Glutamatergic neuron (in vitro differentiated cells): Measurements from ENCODE around the gene NIFK. TPM values are rescaled to one million over a fixed set of nuclear protein-coding genes. Genes with fewer than 3 reads are reported as not detected.

Source experiments
- DNase-seq: peaks from one replicate; pipeline ENCODE4 v3.0.0; 2022
- H3K27ac Mint-ChIP-seq: one replicate; pipeline ENCODE4 v1.8.0; 2020; ENCODE audit warnings: mild to moderate bottlenecking, mixed read lengths, inconsistent platforms; ENCODE audit not compliant: unreplicated experiment
- H3K27me3 Mint-ChIP-seq: one replicate; pipeline ENCODE4 v1.8.0; 2020; ENCODE audit warnings: mild to moderate bottlenecking, moderate library complexity, mixed read lengths, inconsistent platforms; ENCODE audit not compliant: unreplicated experiment
- H3K36me3 Mint-ChIP-seq: one replicate; pipeline ENCODE4 v1.8.0; 2020; ENCODE audit warnings: mild to moderate bottlenecking, mixed read lengths, inconsistent platforms; ENCODE audit not compliant: unreplicated experiment
- H3K4me1 Mint-ChIP-seq: one replicate; pipeline ENCODE4 v1.8.0; 2020; ENCODE audit warnings: mild to moderate bottlenecking, low read depth, mixed read lengths, inconsistent platforms; ENCODE audit not compliant: unreplicated experiment
- H3K4me3 Mint-ChIP-seq: one replicate; pipeline ENCODE4 v1.8.0; 2020; ENCODE audit warnings: mild to moderate bottlenecking, mixed read lengths, inconsistent platforms; ENCODE audit not compliant: unreplicated experiment
- H3K9me3 Mint-ChIP-seq: one replicate; pipeline ENCODE4 v1.8.0; 2020; ENCODE audit warnings: mild to moderate bottlenecking, moderate library complexity, mixed read lengths, inconsistent platforms; ENCODE audit not compliant: unreplicated experiment
- total RNA-seq: library from RNA; stranded (reverse); fragmentation: NEBNext Ultra II Directional; extraction: Animal tissue kit (Norgen Biotek cat#: 25700); gene quantifications from one replicate; pipeline ENCODE4 v1.2.1, GENCODE V29; 2021; ENCODE audit not compliant: unreplicated experiment
- TF ChIP-seq, protein P1 (sequence below): fragments of 200-600 bp; sonication (generic); IDR thresholded peaks from one replicate; pipeline ENCODE4 v1.5.0; 2021; ENCODE audit not compliant: partially characterized antibody, unreplicated experiment

NIFK gene
- total RNA-seq, 1 donor from 2014 or later, result 38.5 TPM

- Mint-ChIP-seq H3K4me3 (no peak overlapping the region), H3K36me3 (peaks cover 32% of the 10 kb centered on the region), H3K9me3 (peaks cover 10% of the 10 kb centered on the region), H3K27ac (no peak overlapping the region), H3K27me3 (no peaks in the 10 kb centered on the region), H3K4me1 (no peaks in the 10 kb centered on the region)
- no peak for DNase-seq
- TF ChIP-seq, protein P1, sequence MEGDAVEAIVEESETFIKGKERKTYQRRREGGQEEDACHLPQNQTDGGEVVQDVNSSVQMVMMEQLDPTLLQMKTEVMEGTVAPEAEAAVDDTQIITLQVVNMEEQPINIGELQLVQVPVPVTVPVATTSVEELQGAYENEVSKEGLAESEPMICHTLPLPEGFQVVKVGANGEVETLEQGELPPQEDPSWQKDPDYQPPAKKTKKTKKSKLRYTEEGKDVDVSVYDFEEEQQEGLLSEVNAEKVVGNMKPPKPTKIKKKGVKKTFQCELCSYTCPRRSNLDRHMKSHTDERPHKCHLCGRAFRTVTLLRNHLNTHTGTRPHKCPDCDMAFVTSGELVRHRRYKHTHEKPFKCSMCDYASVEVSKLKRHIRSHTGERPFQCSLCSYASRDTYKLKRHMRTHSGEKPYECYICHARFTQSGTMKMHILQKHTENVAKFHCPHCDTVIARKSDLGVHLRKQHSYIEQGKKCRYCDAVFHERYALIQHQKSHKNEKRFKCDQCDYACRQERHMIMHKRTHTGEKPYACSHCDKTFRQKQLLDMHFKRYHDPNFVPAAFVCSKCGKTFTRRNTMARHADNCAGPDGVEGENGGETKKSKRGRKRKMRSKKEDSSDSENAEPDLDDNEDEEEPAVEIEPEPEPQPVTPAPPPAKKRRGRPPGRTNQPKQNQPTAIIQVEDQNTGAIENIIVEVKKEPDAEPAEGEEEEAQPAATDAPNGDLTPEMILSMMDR, result no peak
Observed at GRCh38 chr2:121682396-121683298, 54.0 kb downstream of the NIFK start.

DNA sequence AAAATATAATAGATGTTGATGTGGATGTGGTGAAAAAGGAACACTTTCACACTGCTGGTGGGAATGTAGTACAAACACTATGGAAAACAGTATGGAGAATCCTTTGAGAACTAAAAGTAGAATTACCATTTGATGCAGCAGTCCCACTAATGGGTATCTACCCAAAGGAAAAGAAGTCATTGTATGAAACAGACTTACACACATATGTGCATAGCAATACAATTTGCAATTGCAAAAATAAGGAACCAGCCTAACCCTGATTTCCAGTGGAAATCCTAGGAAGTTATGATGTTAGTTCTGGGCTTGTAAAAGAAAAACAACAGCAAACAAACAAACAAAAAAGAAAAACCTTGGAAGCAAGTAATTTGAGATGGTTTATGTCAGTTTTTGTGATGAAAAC lies 58.8 kb downstream of the NIFK start:
- H3K9me3 Mint-ChIP-seq, result peaks cover 8% of the 10 kb centered on the region
- H3K4me1 Mint-ChIP-seq, result no peaks in the 10 kb centered on the region
- DNase-seq, result no peak
- H3K36me3 Mint-ChIP-seq, result peaks cover 18% of the 10 kb centered on the region
- TF ChIP-seq, protein P1, result no peak
- no peak overlapping the region for H3K27ac Mint-ChIP-seq
- H3K27me3 Mint-ChIP-seq, result no peaks in the 10 kb centered on the region
- no peak overlapping the region for H3K4me3 Mint-ChIP-seq

Other genes starting within 250 kb of the NIFK start
- not detected for gene RNU4ATAC, start 206.0 kb downstream of the NIFK start, total RNA-seq
- 163 TPM for gene CLASP1, start 87.4 kb downstream of the NIFK start, total RNA-seq
- gene TSN, start 18.8 kb upstream of the NIFK start, total RNA-seq, result 47.8 TPM